GM12872 (cell line): ENCODE data around the gene SLC7A1.

Experiments used
- TF ChIP-seq, protein P1 (sequence below): IDR thresholded peaks from 3 replicates; pipeline ENCODE4 v1.5.1; 2011; ENCODE audit warnings: low read depth, mild to moderate bottlenecking, low read length, moderate library complexity; ENCODE audit not compliant: insufficient read depth

Gene SLC7A1

DNA sequence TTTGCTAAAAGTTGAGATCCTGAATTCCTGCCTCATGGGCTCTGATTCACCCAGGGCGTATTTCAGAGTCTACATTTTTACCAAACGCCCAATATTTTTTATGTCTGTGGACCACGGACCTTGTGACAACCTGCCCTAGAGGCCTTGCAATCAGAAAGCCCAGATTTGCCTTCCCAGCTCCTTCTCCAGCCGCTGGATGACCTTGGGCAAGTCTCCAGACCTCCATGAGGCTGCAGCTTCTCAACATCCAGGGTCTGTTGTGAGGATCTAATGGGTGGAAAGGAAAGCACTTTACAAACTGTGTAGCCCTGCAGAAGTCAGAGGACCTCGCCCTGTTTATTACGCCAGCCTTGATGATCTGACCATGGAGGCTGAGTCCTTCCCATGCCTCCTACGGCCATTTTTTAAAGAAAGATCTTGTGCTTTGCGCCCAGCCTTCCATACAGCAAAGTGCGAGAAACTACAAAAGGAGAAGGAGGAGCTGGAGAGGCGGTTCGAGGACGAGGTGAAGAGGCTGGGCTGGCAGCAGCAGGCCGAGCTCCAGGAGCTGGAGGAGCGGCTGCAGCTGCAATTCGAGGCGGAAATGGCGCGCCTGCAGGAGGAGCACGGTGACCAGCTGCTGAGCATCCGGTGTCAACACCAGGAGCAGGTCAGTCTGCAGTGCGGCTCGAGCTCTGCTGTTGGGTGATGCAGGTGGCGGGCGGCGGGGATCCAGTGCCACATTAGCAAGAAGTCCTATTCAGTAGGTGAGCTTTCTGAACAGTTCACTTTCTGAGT is 115.6 kb downstream of the SLC7A1 start:
- TF ChIP-seq, protein P1, sequence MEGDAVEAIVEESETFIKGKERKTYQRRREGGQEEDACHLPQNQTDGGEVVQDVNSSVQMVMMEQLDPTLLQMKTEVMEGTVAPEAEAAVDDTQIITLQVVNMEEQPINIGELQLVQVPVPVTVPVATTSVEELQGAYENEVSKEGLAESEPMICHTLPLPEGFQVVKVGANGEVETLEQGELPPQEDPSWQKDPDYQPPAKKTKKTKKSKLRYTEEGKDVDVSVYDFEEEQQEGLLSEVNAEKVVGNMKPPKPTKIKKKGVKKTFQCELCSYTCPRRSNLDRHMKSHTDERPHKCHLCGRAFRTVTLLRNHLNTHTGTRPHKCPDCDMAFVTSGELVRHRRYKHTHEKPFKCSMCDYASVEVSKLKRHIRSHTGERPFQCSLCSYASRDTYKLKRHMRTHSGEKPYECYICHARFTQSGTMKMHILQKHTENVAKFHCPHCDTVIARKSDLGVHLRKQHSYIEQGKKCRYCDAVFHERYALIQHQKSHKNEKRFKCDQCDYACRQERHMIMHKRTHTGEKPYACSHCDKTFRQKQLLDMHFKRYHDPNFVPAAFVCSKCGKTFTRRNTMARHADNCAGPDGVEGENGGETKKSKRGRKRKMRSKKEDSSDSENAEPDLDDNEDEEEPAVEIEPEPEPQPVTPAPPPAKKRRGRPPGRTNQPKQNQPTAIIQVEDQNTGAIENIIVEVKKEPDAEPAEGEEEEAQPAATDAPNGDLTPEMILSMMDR, result no peak

DNA sequence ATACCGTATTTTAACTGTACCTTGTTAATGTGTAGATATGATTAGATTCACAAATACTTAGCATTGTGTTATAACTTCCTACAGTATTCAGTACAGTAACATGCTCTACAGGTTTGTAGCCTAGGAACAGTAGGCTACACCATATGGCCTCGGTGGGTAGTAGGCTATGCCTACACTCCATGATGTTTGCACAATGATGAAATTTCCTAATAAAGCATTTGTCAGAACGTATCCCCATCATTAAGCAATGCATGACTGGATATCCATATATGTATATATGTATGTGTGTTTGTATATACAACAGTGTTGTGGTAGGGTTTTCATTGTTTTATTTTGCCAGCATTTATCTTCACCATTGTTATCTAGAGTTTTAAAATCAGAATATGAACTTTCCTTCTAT is 119.4 kb downstream of the SLC7A1 start:
- TF ChIP-seq, protein P1, result no peak

DNA sequence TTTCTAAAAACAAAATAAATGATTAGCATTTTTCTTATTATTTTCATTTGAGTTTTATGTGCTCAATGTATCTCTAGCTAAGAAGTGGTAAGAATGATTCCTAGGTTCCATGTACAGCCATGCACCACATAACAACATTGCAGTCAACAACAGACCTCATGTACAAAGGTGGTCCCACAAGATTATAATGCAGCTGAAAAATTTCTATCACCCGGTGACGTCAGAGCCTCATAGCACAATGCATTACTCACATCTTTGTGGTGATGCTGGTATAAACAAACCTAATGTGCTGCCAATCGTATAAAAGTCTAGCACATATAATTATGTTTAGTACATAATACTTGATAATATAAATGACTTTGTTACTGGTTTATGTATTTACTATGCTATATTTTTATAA is 120.5 kb downstream of the SLC7A1 start:
- TF ChIP-seq, protein P1, result no peak

DNA sequence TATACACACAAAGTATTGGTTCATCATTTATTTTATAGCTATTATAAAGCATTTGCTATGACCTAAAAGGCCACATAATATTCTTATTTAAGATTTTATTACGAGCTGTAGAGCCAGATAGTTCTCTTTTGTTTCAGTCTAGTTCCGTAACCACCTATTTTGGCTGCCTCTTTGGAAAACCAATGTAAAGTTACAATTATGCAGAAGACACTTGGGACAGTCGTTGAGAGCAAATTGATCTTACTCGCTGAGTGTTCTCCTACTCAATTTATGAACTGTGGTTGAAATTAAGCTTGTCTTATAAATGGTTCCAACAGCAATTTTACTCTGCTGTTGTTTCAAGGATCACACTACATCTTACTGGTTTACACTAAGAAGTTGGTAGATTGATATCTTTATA is 122.3 kb downstream of the SLC7A1 start:
- TF ChIP-seq, protein P1, result no peak

DNA sequence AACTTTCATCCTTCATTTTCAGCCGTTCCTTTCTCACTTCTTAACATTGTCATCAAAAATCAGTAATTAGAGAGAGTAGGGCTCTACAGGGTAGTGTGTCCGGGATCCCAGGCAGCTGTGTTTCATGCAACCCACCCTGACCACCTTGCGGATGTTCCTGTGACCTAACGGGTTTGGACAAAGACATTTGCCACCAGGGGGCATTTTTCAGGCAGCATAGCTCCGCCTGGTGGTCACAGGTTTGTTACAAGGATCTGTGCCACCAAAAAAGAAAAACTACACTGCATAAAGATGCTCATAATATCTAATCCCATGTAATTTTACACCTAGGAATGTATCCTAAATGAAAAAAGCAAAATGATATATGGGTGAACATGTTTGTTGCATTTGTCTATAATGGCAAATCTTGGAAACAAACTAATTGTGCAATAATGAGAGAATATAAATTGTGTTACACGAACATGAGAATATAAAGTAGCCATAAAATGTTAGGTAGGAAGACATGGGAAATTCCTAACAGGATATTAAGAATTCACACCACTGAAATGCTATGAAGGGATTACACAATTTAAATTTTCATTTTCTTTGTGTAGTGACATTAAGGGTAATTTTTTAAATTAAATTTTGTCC is 123.0 kb downstream of the SLC7A1 start:
- TF ChIP-seq, protein P1, result peak; percentile 100

DNA sequence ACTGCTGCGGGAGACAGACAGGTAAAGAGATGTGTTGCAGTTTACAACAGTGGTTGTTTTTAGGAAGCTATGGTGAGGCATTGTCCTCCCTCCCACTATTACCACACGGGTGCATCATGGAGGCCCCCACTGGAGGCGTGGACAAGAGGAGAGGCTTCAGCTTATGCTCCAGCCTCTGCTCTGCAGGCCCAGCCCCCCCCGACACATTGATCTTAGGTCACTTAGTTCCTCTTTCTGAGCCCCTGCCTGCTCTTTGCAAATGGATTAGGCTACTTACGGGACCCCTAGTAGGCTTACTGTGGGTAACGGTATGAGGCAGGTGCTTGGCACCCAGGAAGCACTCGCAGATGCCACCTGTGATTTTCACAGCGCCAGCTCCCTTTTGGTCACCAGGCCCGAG is 123.9 kb downstream of the SLC7A1 start:
- TF ChIP-seq, protein P1, result no peak

DNA sequence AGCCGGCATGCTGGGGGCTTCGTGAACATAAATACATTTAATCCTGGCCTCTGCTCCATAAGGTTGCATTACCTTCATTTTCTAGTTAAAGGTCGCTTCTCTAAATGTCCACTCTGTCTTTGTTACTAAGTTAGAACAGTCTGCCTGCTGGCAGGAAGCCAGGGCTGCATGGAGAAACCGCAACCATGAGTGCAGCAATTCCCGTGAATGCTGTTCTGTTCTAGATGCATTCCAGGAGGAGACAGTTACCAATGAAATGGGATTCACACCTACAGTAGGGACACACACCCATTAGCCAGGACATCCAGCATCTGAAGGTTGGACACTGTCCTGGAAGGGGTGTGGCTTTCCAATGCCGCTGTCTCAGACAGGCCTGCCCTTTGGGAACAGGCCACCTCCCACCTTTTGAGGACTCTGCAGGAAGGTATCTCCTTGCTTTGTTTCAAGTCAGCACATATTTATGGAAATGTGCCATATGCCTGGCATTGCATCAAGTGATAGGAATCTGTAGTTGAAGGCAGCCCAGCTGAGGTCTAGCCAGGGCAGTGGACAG is 129.7 kb downstream of the SLC7A1 start:
- TF ChIP-seq, protein P1, result no peak
